Activated CD4-positive, alpha-beta T cell treated with anti-CD3 and anti-CD28 coated beads for 24 hours (primary cell): ENCODE results near the gene BACE2.

Experiments
- DNase-seq, 2 donors: peaks; one replicate each; pipeline ENCODE4 v3.0.0-alpha.2; 2020; ENCODE audit warnings: low read depth in 2 of 2

The BACE2 gene

DNA sequence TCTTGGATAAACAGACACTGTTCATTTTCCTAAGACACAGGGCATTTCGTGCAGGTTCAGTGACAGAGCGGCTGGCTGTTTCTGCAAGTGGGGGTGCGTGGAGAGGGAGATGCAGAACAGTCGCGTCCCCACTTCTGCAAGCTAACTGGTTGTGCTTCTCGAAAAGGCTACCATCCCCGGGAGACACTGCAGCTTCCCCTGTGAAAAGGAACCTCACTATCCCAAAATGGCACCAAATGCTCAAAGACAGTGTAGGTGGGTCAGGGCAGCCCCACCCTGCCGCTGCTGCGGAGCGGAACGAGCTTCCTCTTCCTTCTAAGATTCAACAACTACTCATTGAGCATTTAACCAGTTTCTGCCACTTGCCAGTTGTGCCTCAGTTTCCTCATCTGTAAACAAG lies 19.2 kb upstream of the BACE2 start:
- DNase-seq, result no peak

DNA sequence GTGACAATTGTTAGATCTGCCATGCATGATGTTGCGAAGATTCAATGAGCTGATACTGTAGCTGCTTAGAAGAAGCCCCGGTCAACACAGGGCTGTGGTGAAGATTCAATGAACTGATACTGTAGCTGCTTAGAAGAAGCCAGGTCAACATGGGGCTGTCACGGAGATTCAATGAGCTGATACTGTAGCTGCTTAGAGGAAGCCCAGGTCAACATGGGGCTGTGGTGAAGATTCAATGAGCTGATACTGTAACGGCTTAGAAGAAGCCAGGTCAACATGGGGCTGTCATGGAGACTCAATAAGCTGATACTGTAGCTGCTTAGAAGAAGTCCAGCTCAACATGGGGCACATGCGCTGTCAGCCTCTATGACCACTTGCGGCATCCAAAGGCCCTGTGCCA lies 18.8 kb upstream of the BACE2 start:
- no peak for DNase-seq

DNA sequence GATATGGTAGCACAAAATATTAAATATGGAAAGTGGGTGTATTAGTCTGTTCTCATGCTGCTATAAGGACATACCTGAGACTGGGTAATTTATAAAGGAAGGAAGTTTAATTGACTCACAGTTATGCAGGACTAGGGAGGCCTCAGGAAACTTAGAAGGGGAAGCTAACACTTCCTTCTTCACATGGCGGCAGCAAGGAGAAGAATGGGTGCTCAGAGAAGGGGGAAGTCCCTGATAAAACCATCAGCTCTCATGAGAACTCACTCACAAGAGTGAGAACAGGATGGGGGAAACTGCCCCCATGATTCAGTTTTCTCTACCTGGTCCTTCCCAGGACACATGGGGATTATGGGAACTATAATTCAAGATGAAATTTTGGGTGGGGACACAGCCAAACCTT lies 15.8 kb upstream of the BACE2 start:
- no peak for DNase-seq

DNA sequence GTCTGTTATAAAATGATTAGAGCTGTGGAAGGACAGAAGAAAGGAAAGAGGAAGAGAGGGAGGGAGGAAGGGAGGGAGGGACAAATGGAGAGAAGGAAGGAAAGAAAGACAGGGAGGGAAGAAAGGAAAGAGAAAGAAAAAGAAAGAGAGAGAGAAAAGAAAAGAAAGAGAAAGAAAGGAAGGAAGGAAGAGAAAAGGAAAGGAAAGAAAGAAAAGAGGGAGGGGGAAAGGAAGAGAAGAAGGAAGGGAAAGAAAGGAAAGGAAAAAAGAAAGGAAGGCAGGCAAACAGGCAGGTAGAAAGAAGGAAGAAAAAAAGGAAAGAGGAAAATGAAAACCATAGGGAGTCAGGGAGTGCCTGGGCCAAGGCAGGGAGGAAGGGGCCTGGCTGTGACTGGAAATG lies 14.5 kb upstream of the BACE2 start:
- no peak for DNase-seq

DNA sequence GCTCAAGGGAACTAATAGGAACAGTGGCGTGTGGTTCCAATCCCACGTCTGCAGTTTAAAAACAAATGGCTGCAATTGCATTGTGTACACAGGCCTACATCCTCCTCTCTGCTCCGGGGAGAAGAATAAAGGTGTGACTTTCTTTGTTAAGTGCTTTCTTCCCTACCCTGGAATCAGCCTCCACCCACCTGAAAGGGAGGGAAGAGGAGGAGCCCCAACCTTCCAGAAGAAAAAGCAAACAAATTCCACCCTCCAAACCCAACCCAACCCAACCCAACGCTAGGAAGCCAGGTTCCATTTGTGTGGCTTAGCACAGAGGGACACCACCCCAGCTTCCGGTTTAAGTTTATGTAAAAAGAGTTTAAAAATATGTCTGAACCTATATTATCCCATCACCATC lies 11.8 kb upstream of the BACE2 start:
- no peak for DNase-seq

DNA sequence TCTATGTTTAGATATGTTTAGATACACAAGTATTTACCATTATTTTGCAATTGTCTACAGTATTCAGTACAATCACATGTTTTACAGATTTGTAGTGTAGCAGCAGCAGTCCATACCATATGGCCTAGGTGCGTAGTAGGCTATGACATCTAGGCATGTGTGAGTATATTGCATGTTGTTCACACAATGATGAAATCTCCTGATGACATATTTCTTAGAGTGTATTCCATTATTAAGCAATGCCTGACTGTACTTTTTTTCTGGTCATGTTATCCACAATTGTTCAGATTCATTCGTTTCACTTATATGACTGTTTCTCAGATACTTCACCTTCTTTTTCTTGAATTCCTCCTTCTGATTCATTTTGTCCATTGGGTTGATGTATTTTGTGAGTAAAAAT lies 9.9 kb upstream of the BACE2 start:
- no peak for DNase-seq

GRCh38 chr21:41160036-41160435 lies 7.9 kb upstream of the BACE2 start:
- no peak for DNase-seq

- no peak for DNase-seq
Observed at GRCh38 chr21:41161428-41161827, 6.5 kb upstream of the BACE2 start.

DNA sequence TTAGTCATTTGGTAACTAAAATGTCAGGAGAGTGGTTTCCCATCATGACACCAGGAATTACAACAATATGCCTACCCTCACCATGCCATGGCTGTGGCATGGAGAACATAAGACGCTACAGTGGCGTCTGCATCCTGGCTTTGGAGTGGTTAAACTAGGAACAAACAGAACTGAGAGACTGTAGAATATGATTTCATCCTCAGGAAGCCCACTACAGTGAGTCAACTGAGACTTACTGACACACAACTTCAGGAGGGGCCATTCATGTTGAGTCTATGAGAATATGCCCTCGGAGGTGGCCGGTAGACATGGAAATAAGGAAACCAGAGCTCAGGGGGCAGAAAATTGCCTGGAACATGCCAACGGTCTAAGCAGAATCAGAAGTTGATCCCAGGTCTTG lies 5.9 kb upstream of the BACE2 start:
- no peak for DNase-seq

- no peak for DNase-seq
Observed at GRCh38 chr21:41163091-41163490, 4.9 kb upstream of the BACE2 start.

DNA sequence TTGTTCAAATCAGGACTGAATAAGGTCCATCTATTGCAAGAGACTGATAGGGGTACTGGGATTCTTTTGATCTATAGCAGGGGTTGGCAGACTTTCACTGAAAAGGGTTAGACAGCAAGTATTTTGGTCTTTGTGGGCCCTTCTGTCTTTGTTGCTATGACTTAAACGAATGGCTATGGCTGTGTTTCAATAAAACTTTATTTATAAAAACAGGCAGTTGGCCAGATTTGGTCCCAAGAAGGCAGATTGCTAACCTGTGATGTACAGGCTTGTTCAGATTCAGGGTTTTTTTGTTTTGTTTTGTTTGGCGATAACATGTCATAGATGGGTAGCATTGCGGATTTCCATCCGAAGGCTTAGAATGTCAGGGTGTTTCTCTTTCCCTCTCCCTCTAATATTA lies 3.9 kb upstream of the BACE2 start:
- no peak for DNase-seq

DNA sequence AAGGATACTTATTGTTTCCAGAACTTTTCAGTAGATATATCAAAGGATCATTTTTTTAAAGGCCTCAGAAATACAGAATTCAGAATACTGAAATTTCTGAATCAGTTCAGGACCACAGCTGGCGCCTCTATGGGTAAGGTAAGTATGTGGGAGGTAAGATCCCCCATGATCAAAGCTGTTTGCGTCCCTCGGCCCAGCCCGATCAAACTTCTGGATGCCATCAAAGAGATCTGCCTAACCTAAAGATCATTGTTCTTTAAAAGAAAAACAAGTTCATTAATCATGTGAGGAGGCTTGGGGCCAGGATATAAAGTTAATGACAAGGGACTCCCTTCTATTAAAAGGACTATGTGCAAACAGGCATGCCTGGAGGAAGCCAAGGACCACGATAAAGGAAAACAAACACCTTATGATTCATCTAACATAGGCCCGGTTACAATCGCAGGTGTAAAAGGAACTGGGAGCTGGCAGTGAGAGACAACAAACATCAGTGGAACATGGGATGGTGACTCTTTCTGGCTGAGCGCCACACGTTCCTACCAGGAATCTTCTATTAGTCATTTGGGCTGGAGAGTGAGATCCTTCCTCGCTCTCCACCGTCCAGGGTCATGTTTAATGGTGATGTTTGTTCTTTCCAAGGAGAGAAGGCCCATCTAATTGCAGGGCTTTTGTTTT lies 2.8 kb upstream of the BACE2 start:
- no peak for DNase-seq

DNA sequence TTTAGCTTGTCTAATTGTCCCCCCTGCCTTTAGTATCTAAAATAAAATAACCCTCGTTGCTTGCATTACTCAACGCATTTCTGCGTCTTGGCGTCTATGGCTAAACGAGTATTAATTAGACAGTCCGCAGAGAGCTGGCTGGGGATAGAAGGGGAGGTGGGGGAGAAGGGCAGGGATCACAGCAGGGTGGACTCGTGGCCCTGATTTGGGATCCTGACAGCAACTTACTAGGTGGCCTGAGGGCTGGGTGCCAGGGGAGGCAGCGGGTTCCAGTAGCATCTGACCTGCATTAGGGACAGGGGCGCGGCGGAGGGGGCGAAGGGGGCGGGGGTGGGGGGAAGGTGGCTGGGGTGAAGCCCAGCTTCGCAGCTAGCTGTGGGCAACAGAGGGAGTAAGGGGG lies 1.1 kb upstream of the BACE2 start:
- no peak for DNase-seq

DNA sequence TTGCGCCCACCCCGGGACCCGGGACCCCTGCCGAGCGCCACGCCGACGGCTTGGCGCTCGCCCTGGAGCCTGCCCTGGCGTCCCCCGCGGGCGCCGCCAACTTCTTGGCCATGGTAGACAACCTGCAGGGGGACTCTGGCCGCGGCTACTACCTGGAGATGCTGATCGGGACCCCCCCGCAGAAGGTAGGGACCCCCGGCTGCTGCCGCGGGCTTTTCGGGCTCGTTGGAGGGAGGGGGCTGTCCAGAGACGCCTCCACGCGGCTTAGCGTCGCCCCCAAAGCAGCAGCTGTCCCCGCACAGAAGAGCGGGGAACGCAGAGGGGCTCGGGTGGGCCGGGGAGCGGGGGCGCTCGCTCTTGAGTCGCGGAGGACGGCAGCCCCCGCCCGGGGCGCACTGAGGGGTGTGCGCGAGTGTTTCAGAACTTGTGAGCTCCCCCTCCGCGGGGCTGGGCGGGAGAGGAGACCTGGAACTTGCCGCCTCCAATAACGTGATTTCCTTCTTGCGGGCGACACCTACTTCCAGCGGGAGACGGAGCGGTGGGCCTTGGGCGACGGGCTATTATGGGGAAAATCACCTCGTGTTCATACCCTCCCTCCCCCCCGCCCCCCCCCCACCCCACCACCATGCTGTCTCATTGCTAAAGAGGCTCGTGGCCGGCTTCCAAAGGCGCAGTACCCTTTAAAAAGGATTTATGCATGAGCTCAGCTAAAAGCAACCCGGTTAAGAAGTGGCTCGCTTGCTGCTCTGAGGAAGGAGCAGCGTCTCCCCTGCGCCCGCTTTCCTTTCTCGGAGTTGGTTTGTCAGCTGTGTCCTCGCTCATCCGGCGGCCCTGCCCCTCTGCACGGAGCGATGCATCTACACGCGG lies 664 bp downstream of the BACE2 start:
- no peak for DNase-seq

DNA sequence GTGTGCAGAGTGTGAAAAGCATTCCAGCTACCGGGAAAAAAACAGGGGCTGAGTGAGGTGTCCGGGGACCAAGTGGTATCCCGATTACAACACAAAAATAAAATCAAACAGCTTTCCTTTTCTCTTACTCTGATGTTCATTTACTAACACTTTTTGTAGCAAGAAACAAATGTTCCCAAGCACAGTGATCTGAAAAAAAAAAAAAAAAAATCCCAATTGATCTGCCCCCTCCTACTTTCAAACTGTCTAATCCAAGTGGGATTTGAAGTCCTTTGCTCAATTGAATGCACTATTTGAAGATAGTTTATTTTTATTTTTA lies 1.3 kb downstream of the BACE2 start:
- no peak for DNase-seq

GRCh38 chr21:41169701-41170100 lies 1.7 kb downstream of the BACE2 start:
- DNase-seq, result no peak

- DNase-seq, result no peak
Observed at GRCh38 chr21:41170442-41170841, 2.5 kb downstream of the BACE2 start.

DNA sequence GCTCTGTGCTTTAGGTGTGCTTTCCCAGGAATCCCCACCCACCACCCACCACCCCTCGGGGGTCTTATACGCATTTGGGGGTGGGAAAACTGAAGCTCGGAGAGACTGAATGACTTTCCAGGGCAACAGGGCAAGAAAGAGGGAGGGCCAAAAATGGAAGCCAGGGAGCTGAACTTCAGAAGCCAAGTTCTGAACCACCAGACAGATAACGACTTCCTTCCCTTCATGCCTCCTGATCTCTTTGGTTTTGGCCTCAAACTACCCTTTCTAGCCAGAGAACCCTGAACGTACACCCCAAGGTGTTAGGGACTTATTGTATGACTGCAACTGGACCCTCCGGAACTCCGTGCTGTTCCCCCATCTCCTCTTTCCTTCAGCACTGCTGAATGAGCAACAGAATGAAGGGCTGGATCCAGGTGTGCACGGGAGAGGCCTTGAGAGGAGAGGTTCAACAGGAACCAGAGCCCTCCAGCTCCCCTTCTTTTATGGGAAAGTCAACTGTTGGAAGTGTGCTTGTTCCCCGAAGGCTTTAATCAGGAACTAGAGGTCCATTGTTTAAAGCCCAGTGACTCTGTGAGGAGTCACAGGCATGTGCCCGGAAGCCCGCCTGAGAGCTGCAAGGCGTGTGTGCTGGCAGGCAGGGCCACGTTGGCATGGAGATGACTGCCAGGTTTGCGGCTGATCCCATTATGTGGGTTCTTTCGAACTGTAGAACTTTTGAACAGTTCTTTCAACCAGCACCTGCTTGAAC lies 3.1 kb downstream of the BACE2 start:
- no peak for DNase-seq

GRCh38 chr21:41175080-41175479 lies 7.1 kb downstream of the BACE2 start:
- DNase-seq, result no peak

GRCh38 chr21:41176846-41177245 lies 8.9 kb downstream of the BACE2 start:
- DNase-seq, result no peak

DNA sequence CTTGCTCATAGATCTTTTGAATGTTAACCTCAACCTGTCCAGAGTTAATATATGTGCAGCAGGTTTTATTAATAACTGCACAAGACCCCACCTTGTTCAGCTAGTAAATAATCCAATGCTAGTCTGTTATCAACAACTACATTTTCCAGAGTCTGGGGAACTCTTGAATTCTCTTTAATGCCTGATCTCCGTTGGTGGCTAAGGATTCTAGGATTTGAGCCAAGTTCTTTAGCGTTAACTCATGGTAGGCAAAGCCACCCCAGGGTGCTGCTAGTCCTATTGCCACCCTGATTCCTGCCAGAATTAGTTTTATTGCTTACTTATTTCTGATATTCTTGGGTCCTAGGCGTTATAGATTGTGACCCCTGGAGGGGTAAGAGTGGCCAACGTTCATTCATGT lies 12.8 kb downstream of the BACE2 start:
- no peak for DNase-seq

- no peak for DNase-seq
Observed at GRCh38 chr21:41182547-41182946, 14.6 kb downstream of the BACE2 start.

GRCh38 chr21:41183575-41183974 lies 15.6 kb downstream of the BACE2 start:
- no peak for DNase-seq
